C4-2B (cell line): Measurements from ENCODE around the gene TELO2.

Source experiments
- CTCF ChIP-seq: fragments of 450-650 bp; conservative IDR thresholded peaks from 2 replicates; pipeline ENCODE4 v1.5.1; 2017; ENCODE audit warnings: mild to moderate bottlenecking
- ZFX ChIP-seq: fragments of 450-650 bp; IDR thresholded peaks from 2 replicates; pipeline ENCODE4 v1.6.1; 2017

GRCh38 chr16:1466968-1467521, 26.1 kb upstream of the TELO2 start:
- TF ChIP-seq CTCF = no peak
- TF ChIP-seq ZFX = no peak
